GM21390 (cell line): ENCODE results near the gene NXPE3.

Source experiments
- ATAC-seq: cut with Tn5 transposase; IDR thresholded peaks from one replicate; pipeline ENCODE4 v1.9.1; 2021; ENCODE audit not compliant: unreplicated experiment

Gene NXPE3

DNA sequence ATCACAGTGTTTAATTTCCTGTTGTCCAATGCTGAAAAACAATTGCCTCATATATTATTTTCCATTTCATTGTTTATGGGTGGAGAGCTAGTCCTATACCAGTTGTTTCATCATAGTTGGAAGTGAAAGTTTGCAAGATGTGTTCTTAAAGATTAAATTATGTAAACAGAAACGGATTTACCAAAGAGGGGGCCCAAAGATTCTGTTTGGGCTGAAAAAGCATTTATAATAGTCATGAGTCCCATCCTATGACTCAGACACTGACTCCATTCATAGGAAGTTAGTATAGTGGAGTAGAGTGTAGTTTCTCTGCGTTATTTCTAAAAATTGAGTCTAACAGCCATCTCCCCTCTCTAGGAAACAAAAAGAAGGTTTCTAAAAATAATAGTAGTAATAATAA lies 94.6 kb downstream of the NXPE3 start:
- no peak for ATAC-seq

DNA sequence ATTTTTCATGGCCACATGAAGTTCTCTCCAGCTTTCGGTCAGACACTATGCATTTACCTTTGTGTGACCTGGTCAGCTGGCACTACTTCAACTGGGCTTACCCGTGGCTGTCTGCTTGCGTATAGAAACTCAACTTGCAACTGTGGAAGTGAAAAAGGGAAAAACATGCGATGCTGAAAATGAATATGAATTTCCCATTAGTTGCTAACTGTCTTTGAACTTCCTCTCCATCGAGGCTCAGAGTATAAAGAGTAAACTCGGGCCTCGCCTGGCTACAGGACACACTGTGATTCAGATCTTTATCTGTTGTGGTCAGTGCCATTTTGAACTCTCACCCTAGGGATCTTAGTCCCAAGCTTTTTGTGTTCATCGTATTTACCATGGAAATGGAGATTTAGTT lies 97.1 kb downstream of the NXPE3 start:
- no peak for ATAC-seq
